ENCODE results near the gene KRT80. TPM values are rescaled to one million over a fixed set of nuclear protein-coding genes. Genes with fewer than 3 reads are reported as not detected.

KRT80 gene
- polyA plus RNA-seq, 1 donor (not counting 4 experiments of a cell fraction or from before 2014, with no cell fraction given), result 4.1 TPM

GRCh38 chr12:52141875-52142274 is 49.9 kb downstream of the KRT80 start:
- no peaks in the 10 kb centered on the region for H3K9me3 ChIP-seq (ENCODE audit: control insufficient read depth, low read depth, low read length)
- no peak for TF ChIP-seq EZH2 (IDR thresholded peaks at IDR 0.05; ENCODE audit: low read length)
- no peak for TF ChIP-seq CTCF (optimal IDR thresholded peaks at IDR 0.05 in 1 of 3, IDR thresholded peaks at IDR 0.05 in 1 of 3, conservative IDR thresholded peaks at IDR 0.05 in 1 of 3; ENCODE audit: extremely low read depth in 1 of 3, insufficient read depth in 2 of 3, low read length in 3 of 3)
- FAIRE-seq, result no peak
- DNase-seq (ENCODE audit: low read depth, low spot score), result no peak
- H3K4me3 ChIP-seq (ENCODE audit: control insufficient read depth in 2 of 3, extremely low read depth in 1 of 3, insufficient read depth in 2 of 3, low read depth in 1 of 3, low read length in 3 of 3), result no peak overlapping the region
- no peak overlapping the region for H3K4me2 ChIP-seq (ENCODE audit: control insufficient read depth, extremely low read depth, insufficient read depth, low read depth, low read length)
- H3K9ac ChIP-seq (ENCODE audit: control insufficient read depth, extremely low read depth, insufficient read depth, low read length), result no peak overlapping the region
- H4K20me1 ChIP-seq (ENCODE audit: control insufficient read depth, extremely low read depth, insufficient read depth, low read length), result no peaks in the 10 kb centered on the region
- peaks cover 8% of the 10 kb centered on the region for H3K79me2 ChIP-seq (ENCODE audit: control insufficient read depth, insufficient read depth, low read length)
- H3K4me1 ChIP-seq (ENCODE audit: control insufficient read depth, extremely low read depth, insufficient read depth, low read length), result peaks cover 45% of the 10 kb centered on the region
- no peak overlapping the region for H2AFZ ChIP-seq (ENCODE audit: control insufficient read depth, low read length)
- no peaks in the 10 kb centered on the region for H3K36me3 ChIP-seq (ENCODE audit: control insufficient read depth in 2 of 2, extremely low read depth in 1 of 2, insufficient read depth in 2 of 2, low read length in 2 of 2)
- no peaks in the 10 kb centered on the region for H3K9me1 ChIP-seq (ENCODE audit: control insufficient read depth, extremely low read depth, insufficient read depth, low read length)
- no peaks in the 10 kb centered on the region for H3K27me3 ChIP-seq (ENCODE audit: control insufficient read depth, extremely low read depth, insufficient read depth, low read length)
- H3K27ac ChIP-seq (ENCODE audit: control insufficient read depth, insufficient read depth, low read length), result no peak overlapping the region
- dilution Hi-C loops (cut with MboI; ENCODE audit: extremely low pct_ligation_motif_present, low sequenced_read_pairs), result no loop called here

- dilution Hi-C loops (cut with MboI; ENCODE audit: extremely low pct_ligation_motif_present, low sequenced_read_pairs), result no loop called here
- Histone ChIP-seq H3K9ac (ENCODE audit: control insufficient read depth, extremely low read depth, insufficient read depth, low read length) (no peak overlapping the region), H3K4me2 (ENCODE audit: control insufficient read depth, extremely low read depth, insufficient read depth, low read depth, low read length) (no peak overlapping the region), H3K9me3 (ENCODE audit: control insufficient read depth, low read depth, low read length) (no peaks in the 10 kb centered on the region), H2AFZ (ENCODE audit: control insufficient read depth, low read length) (no peak overlapping the region), H3K36me3 (ENCODE audit: control insufficient read depth in 2 of 2, extremely low read depth in 1 of 2, insufficient read depth in 2 of 2, low read length in 2 of 2) (no peaks in the 10 kb centered on the region), H3K9me1 (ENCODE audit: control insufficient read depth, extremely low read depth, insufficient read depth, low read length) (no peaks in the 10 kb centered on the region), H3K79me2 (ENCODE audit: control insufficient read depth, insufficient read depth, low read length) (peaks cover 3% of the 10 kb centered on the region), H3K27ac (ENCODE audit: control insufficient read depth, insufficient read depth, low read length) (no peak overlapping the region), H4K20me1 (ENCODE audit: control insufficient read depth, extremely low read depth, insufficient read depth, low read length) (no peaks in the 10 kb centered on the region), H3K27me3 (ENCODE audit: control insufficient read depth, extremely low read depth, insufficient read depth, low read length) (no peaks in the 10 kb centered on the region), H3K4me1 (ENCODE audit: control insufficient read depth, extremely low read depth, insufficient read depth, low read length) (peaks cover 39% of the 10 kb centered on the region), H3K4me3 (ENCODE audit: control insufficient read depth in 2 of 3, extremely low read depth in 1 of 3, insufficient read depth in 2 of 3, low read depth in 1 of 3, low read length in 3 of 3) (no peak overlapping the region)
- no peak for FAIRE-seq
- no peak for TF ChIP-seq EZH2 (IDR thresholded peaks at IDR 0.05; ENCODE audit: low read length)
- no peak for TF ChIP-seq CTCF (optimal IDR thresholded peaks at IDR 0.05 in 1 of 3, IDR thresholded peaks at IDR 0.05 in 1 of 3, conservative IDR thresholded peaks at IDR 0.05 in 1 of 3; ENCODE audit: extremely low read depth in 1 of 3, insufficient read depth in 2 of 3, low read length in 3 of 3)
- DNase-seq (ENCODE audit: low read depth, low spot score), result no peak
These were observed 50.5 kb downstream of the KRT80 start for GRCh38 chr12:52141306-52141705.
